NOMO-1 treated with dmso at 0.1 percent for 144 hours (cell line): ENCODE data around the gene THADA.
A peak's percentile ranks its signal among the peaks of the same experiment; 100 is the strongest.
"Not testable (repeated sequence)": the region's sequence is repeated elsewhere in the genome, so short reads cannot be mapped to it uniquely, and the experiment has no call there.

ENCODE experiments used
- DNase-seq: peaks from one replicate; lab custom pipeline; 2025; ENCODE audit not compliant: unreplicated experiment; lab: John Stamatoyannopoulos, UW

Gene THADA

GRCh38 chr2:43448822-43449110 is 147.1 kb downstream of the THADA start:
- no peak for DNase-seq

DNA sequence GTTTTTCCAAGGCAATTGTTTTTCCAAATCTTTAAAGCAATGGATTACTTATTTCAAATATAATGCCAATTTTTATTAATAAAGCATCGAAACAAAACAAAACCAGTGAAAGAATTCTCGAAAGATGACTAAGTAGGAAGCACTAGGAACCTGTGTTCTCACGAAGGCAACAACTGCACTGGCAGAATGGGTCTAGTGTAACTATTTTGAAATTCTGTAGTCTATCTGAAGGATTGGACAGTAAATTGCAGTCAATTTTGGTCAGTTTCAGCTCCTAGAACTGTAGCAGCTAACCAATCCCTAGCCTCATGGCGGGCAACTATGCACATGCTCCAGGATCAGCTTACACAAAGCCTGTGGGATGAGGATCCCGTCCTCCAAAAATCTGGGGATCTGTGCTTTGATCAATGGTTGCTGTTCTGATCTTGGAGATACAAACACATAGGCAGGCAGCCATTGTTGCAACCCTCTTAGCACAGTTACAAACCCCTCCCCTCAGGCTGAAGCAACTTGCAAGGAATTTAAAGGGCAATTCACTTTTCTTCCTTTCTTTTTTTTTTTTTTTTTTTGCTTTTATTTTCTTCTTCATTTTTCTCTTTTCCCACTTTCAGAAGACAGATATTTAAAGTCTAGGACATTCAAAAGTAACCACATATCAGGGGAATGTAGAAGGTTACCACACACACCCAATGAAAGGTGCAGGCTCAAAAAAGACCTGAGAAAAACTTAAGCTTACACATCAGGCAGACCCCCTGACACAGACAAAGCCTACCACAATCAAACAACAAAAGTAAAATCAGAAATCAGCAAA is 147.6 kb downstream of the THADA start:
- DNase-seq: no peak

- not testable (repeated sequence) for DNase-seq
Observed at GRCh38 chr2:43446755-43447154, 149.1 kb downstream of the THADA start.

DNA sequence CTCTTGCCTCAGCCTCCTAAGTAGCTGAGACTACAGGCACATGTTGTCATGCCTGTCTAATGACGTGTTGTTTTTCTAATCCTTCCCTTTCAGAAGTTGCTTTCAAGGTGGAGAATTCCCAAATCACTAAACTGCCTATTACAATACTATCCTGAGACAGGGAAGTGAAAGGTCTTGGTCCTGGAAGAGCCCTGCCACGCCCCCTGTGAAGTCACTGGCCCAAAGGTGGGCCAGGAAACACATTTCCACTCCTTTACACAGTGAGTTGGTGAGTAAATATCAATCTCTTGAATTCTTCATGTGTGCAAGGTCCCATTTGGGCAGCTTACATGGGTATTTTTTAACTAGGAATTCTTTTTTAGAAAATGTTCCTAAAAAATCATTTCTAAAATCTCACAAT is 150.1 kb downstream of the THADA start:
- DNase-seq: no peak

GRCh38 chr2:43444989-43445645 is 150.7 kb downstream of the THADA start:
- DNase-seq: no peak

DNA sequence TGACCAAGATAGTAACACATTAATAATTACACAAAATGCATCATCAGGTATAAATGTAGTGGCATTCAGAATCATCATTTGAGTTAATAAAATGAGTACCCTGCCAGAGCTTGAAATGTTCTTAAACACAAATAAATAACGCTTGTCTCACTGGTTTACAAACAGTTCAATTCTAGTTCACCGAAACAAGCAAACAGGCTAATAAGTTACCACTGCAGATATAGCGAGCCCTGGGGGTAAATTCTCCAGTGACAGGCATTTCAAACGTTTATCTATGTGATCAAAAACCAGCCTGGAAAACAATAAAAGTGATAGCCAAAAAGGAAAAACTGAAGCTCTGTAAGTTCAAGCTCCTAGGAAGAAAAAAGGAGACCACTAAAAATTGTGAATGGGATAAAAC is 152.6 kb downstream of the THADA start:
- DNase-seq: no peak

- DNase-seq: no peak
Observed at GRCh38 chr2:43441195-43441594, 154.6 kb downstream of the THADA start.

DNA sequence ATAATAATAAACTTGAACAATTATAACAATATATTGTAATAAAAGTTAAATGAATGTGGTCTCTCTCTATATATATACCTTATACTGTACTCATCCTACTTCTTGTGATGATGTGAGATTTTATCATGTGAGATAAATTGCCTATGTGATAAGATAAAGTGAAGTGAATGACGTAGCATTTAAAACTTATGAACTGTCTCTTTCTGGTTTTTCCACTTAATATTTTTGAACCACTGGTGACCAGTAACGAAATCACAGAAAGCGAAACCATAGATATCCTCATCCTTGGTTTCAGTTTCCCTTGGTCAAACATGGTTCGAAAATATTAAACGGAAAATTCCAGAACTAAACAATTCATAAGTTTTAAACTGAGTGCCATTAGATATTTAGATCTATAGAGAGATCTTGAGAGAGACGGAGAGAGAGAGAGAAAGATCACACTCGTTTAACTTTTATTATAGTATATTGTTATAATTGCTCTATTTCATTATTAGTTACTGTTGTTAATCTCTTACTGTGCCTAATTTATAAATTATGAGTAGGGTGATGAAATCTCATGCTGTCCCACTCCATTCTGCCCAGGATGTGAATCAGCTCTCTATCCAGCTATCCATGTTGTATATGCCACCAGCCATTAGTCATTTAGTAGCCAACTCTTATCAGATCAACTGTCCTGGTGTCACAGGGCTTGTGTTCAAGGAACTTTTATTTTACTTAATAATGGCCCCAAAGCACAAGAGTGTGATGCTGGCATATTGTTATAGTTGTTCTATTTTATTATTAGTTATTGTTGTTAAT is 156.8 kb downstream of the THADA start:
- no peak for DNase-seq

GRCh38 chr2:43438342-43438741 is 157.5 kb downstream of the THADA start:
- DNase-seq: no peak

- no peak for DNase-seq
Observed at GRCh38 chr2:43437363-43437762, 158.5 kb downstream of the THADA start.

- DNase-seq: no peak
Observed at GRCh38 chr2:43436431-43436830, 159.4 kb downstream of the THADA start.

GRCh38 chr2:43435746-43436145 is 160.1 kb downstream of the THADA start:
- no peak for DNase-seq

DNA sequence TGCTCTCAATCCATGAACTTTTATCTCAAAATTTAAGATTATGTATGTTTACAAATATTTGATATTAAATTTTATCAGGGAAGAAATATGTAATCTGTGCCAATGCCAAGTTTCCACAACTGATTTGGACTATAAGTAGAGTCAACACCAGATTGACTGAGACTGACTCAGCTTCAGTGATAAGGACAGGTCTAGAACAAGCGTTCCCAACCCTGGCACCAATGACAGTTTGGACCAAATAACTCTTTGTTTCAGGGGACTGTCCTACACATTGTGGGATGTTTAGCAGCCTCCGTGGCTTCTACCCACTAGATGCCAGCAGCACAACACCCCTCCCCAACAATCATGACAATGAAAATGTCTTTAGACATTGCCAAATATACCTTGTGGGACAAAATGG is 165.3 kb downstream of the THADA start:
- no peak for DNase-seq

DNA sequence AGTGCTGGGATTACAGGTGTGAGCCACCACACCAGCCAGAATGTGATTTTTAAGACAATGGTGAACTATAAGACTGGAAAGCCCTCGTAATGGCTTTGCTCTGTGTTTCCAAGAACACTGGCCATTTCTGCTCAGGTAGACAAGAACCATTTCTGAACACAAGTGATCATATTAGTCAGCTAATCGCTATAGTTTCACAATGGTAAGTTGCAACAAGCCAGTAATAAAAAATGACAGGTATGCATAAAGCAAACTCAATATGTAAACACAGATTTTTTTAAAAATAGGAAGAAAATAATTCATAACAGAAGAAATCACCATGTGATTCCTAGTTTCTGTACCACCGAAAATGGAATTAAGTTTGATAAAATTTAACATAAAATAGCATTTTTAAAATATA is 166.5 kb downstream of the THADA start:
- no peak for DNase-seq

GRCh38 chr2:43427032-43427424 is 168.8 kb downstream of the THADA start:
- no peak for DNase-seq

DNA sequence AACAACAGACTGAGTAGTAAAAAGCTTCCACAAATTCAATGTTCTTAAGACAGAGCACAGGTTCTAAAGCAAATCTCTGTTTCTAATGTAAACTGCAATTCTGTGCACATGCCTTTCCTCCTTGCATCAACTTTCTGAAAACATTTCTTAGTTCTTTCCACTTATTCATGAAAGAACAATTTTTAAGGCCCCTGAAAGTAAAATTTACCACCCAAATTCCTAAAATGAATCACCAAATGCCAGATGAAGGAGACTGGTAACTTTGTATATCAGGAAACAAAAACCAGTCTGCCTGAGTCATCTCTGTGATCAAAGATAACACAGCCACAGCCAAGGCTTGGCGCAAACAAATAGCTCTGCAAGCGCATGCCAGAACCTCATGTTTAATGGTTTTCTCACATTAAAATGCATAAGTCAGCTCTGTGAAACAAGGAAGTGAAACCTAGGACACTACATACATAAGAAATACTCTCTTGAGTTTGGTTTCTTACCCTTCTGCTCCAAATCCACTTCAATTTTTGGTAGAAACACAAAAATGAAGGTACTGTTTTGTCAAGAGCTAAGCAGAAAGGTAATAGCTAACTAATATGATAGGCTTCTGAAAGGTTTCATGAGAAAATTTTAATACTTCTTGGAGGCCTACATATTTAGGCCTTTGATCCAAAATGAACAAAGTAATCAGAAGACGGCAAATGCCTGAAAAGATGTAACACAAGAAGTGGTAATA is 169.4 kb downstream of the THADA start:
- DNase-seq: peak; percentile 84

DNA sequence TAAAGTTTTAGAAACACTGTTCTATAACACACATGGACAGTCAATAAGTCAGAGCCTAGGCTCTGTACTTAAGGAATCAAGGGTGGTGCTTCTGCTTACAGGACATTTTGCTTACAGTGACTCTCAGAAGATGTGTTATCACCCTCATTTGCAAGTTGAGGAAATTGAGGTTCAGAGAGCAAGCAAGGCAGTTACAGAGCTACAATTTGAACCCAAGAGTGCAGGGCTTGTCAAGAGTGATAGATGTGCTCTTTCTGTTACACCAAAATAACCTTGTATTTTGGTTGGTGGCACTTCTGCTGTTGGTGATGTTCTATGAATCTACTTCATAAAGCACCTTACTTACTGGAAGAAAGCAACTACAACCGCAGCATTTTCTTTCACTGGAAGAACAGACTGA is 170.2 kb downstream of the THADA start:
- peak; percentile 45 for DNase-seq

GRCh38 chr2:43424262-43425207 is 171.3 kb downstream of the THADA start:
- peak; percentile 33 for DNase-seq

DNA sequence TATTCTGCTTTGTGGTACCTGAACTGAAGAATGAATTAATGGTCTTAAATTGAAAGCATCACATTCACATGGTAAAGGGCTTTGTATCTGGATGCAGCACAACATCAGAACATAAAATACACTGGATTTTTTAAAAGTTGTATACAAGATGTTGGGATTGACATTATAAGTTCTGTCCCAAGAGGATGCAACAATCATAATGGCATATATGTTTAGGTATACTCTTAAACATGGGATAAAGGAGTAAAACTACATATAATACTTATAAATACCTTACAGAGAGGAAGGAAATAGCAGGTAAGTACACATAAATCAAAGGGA is 171.9 kb downstream of the THADA start:
- DNase-seq: no peak

- no peak for DNase-seq
Observed at GRCh38 chr2:43421194-43421593, 174.6 kb downstream of the THADA start.
